ENCODE results near the gene NT5C3A. TPM values are rescaled to one million over a fixed set of nuclear protein-coding genes. Genes with fewer than 3 reads are reported as not detected.

Gene NT5C3A
- total and polyA plus RNA-seq, 2 of the 8 experiments (the other 6 are each of a cell fraction or from before 2014, with no cell fraction given), result 7.5 to 22.7 TPM

DNA sequence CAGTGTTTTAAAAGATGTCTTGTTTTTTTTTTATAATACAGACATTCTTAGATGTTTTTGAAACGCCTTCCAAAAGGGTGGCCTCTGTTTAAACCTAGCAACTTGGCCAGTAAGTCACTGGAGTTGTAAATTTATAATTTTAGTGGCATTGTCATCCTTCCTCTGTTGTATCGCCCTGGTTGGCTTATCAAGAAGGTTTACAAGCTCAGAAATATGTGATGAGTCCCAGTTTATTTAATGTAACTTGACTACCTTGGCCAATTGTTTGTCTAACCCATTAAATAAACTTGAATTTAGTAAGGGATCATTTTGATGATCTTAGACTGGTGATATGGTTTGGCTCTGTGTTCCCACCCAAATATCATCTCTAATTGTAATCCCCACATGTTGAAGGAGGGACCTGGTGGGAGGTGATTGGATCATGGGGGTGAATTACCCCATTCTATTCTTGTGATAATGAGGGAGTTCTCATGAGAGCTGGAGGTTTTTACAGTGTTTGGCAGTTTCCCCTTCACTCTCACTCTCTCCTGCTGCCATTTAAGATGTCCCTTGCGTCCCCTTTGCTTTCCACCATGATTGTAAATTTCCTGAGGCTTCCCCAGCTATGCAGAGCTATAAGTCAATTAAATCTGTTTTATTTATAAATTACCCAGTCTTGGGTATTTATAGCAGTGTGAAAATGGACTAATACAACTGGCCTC, 13.4 kb upstream of the NT5C3A start:
- H2BK15ac ChIP-seq (ENCODE audit: low read length), result no peak overlapping the region
- H4K8ac ChIP-seq (ENCODE audit: extremely low read depth, insufficient read depth, low read length), result no peak overlapping the region
- H3K4me1 ChIP-seq (replicated peaks in 1 of 4; ENCODE audit: control insufficient read depth in 3 of 4, insufficient read depth in 4 of 4, low read length in 3 of 4), result peaks cover 1 to 12% (median 8%) of the 10 kb centered on the region in 4 experiments; a peak in 3 of 7 replicates
- H4K20me1 ChIP-seq (replicated peaks in 1 of 2; ENCODE audit: control insufficient read depth in 1 of 2, insufficient read depth in 2 of 2, low read length in 2 of 2), result no peaks in the 10 kb centered on the region
- FAIRE-seq (no peak), DNase-seq (ENCODE audit: low read depth in 1 of 2, low spot score in 2 of 2) (no peak)
- no peak overlapping the region for H4K91ac ChIP-seq (replicated peaks; ENCODE audit: insufficient read length, low read length)
- H3K56ac ChIP-seq (replicated peaks; ENCODE audit: insufficient read length, low read depth, low read length), result no peak overlapping the region
- H3K79me1 ChIP-seq (ENCODE audit: low read depth, low read length), result no peaks in the 10 kb centered on the region
- no peak overlapping the region for H2BK20ac ChIP-seq (ENCODE audit: low read length)
- H3K4ac ChIP-seq (replicated peaks; ENCODE audit: insufficient read length, low read depth, low read length), result no peak overlapping the region
- no peak overlapping the region for H2AK5ac ChIP-seq (ENCODE audit: low read depth, low read length)
- no peak overlapping the region for H2BK12ac ChIP-seq (ENCODE audit: low read depth, low read length)
- H3K36me3 ChIP-seq (ENCODE audit: control insufficient read depth in 2 of 4, insufficient read depth in 4 of 4, low read length in 3 of 4), result no peaks in the 10 kb centered on the region
- peak overlapping the region in 1 of 4 experiments; percentile 22; a peak in 1 of 8 replicates for H3K4me3 ChIP-seq (ENCODE audit: extremely low read depth in 1 of 4, insufficient read depth in 2 of 4, low read depth in 3 of 4, low read length in 4 of 4)
- H3K27ac ChIP-seq (ENCODE audit: low read depth, low read length), result no peak overlapping the region
- H3K79me2 ChIP-seq (ENCODE audit: control insufficient read depth in 1 of 2, insufficient read depth in 2 of 2, low read length in 2 of 2), result no peaks in the 10 kb centered on the region
- H3K18ac ChIP-seq (ENCODE audit: extremely low read depth, low read length), result no peak overlapping the region
- no peaks in the 10 kb centered on the region for H3K27me3 ChIP-seq (replicated peaks in 1 of 4; ENCODE audit: control insufficient read depth in 3 of 4, extremely low read depth in 1 of 4, insufficient read depth in 3 of 4, low read length in 3 of 4)
- 74% methylated on average over 3 of the region's 3 CpGs; no CpG with 5 or more reads in 1 of the 2 experiments for WGBS, 2 experiments (ENCODE audit: extremely low coverage in 1 of 2, insufficient coverage in 1 of 2, insufficient read length in 1 of 2, insufficient replicate concordance in 2 of 2, low coverage in 1 of 2, low lambda C conversion rate in 2 of 2, missing lambda C conversion rate in 1 of 2)
- 0 out of 4 replicates have a peak, but pooled peaks cover 0 to 5% of the 10 kb centered on the region in 2 experiments for H3K9me3 ChIP-seq (ENCODE audit: insufficient read depth in 2 of 2, low read depth in 1 of 2, low read length in 1 of 2)
- H2BK5ac ChIP-seq (ENCODE audit: low read depth, low read length), result no peak overlapping the region
- H3K23me2 ChIP-seq (ENCODE audit: low read depth, low read length), result no peaks in the 10 kb centered on the region
- ChIA-PET POLR2A (ENCODE audit: partially characterized antibody) (interaction anchor here (1.0 kb wide), 1 partner anchor 14 kb away, joined by 3 read pairs; the partner anchor contains the start of gene NT5C3A), CTCF (ENCODE audit: partially characterized antibody) (interaction anchor here (1.6 kb wide), 1 partner anchor 11 kb away, joined by 3 read pairs; no protein-coding TSS in a partner anchor)
- H3K4me2 ChIP-seq (ENCODE audit: insufficient read depth in 1 of 2, low read depth in 2 of 2, low read length in 2 of 2), result 0 out of 4 replicates have a peak overlapping the region, but pooled peaks of 1 of the 2 experiments have one; percentile 20
- H4K5ac ChIP-seq (ENCODE audit: insufficient read length, low read depth, low read length), result no peak overlapping the region
- no peak overlapping the region for H2BK120ac ChIP-seq (replicated peaks; ENCODE audit: low read depth, low read length)
- H3K23ac ChIP-seq (ENCODE audit: insufficient read length), result no peak overlapping the region
- H3K14ac ChIP-seq (ENCODE audit: insufficient read length), result no peak overlapping the region
- no peak overlapping the region for H2AFZ ChIP-seq (ENCODE audit: low read length)
- no peak overlapping the region for H3K9ac ChIP-seq (replicated peaks in 1 of 4; ENCODE audit: extremely low read depth in 1 of 4, low read depth in 3 of 4, low read length in 3 of 4)
- TF ChIP-seq SP4 (IDR thresholded peaks at IDR 0.05; ENCODE audit: low read length) (no peak), EZH2 (IDR thresholded peaks at IDR 0.05; ENCODE audit: low read depth, low read length, severe bottlenecking) (no peak), SRF (IDR thresholded peaks at IDR 0.05; ENCODE audit: low read depth, low read length) (no peak), NANOG (IDR thresholded peaks at IDR 0.05; ENCODE audit: insufficient read depth, low read depth, low read length, poor library complexity, severe bottlenecking) (no peak), SUZ12 (IDR thresholded peaks at IDR 0.05; ENCODE audit: low read length) (no peak), GTF2F1 (IDR thresholded peaks at IDR 0.05; ENCODE audit: borderline replicate concordance, low read depth, low read length) (no peak), ASH2L (IDR thresholded peaks at IDR 0.05; ENCODE audit: low read length) (no peak), EGR1 (IDR thresholded peaks at IDR 0.05; ENCODE audit: borderline replicate concordance, low read depth, low read length) (no peak), BACH1 (IDR thresholded peaks at IDR 0.05; ENCODE audit: low read length) (no peak)
- TF ChIP-seq, protein P1, sequence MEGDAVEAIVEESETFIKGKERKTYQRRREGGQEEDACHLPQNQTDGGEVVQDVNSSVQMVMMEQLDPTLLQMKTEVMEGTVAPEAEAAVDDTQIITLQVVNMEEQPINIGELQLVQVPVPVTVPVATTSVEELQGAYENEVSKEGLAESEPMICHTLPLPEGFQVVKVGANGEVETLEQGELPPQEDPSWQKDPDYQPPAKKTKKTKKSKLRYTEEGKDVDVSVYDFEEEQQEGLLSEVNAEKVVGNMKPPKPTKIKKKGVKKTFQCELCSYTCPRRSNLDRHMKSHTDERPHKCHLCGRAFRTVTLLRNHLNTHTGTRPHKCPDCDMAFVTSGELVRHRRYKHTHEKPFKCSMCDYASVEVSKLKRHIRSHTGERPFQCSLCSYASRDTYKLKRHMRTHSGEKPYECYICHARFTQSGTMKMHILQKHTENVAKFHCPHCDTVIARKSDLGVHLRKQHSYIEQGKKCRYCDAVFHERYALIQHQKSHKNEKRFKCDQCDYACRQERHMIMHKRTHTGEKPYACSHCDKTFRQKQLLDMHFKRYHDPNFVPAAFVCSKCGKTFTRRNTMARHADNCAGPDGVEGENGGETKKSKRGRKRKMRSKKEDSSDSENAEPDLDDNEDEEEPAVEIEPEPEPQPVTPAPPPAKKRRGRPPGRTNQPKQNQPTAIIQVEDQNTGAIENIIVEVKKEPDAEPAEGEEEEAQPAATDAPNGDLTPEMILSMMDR (IDR thresholded peaks at IDR 0.05; ENCODE audit: control extremely low read depth in 1 of 3, insufficient read depth in 1 of 3, low read depth in 1 of 3, low read length in 3 of 3), result no peak

Data from H1 (cell line).